ENCODE results near the gene ZNF180.
A peak's percentile ranks its signal among the peaks of the same experiment; 100 is the strongest.

The ZNF180 gene

GRCh38 chr19:44451687-44452086 lies 48.6 kb downstream of the ZNF180 start:
- Histone ChIP-seq H3K4me1 (ENCODE audit: control insufficient read depth, insufficient read depth, low read length) (no peaks in the 10 kb centered on the region), H3K27ac (ENCODE audit: extremely low read depth, low read depth, low read length) (no peak overlapping the region), H3K36me3 (ENCODE audit: control insufficient read depth in 2 of 2, insufficient read depth in 1 of 2, low read length in 2 of 2) (peaks cover 0 to 1% of the 10 kb centered on the region in 2 experiments; a peak in 1 of 3 replicates), H3K9me3 (ENCODE audit: control insufficient read depth, insufficient read depth, low read depth, low read length) (peaks cover 3% of the 10 kb centered on the region; the same call in 1 of the 2 replicates), H3K4me3 (ENCODE audit: low read depth, low read length) (no peak overlapping the region)
- POLR2A ChIA-PET: interaction anchor here (0.7 kb wide), 1 partner anchor 668 kb away, joined by 4 read pairs; no protein-coding TSS in a partner anchor
- TF ChIP-seq ZNF626 (tag by site-specific recombination; IDR thresholded peaks at IDR 0.05): no peak
- TF ChIP-seq ZIC2 (tag by site-specific recombination; IDR thresholded peaks at IDR 0.05): no peak
- TF ChIP-seq ZNF155 (tag by site-specific recombination; IDR thresholded peaks at IDR 0.05): no peak
- TF ChIP-seq CTCF (tag by site-specific recombination; IDR thresholded peaks at IDR 0.05): no peak
- no peak for TF ChIP-seq ZNF280C (tag by site-specific recombination; IDR thresholded peaks at IDR 0.05)
- TF ChIP-seq ZNF211 (tag by site-specific recombination; IDR thresholded peaks at IDR 0.05; ENCODE audit: low read depth): no peak
- TF ChIP-seq ZNF580 (tag by site-specific recombination; IDR thresholded peaks at IDR 0.05): no peak
- no peak for TF ChIP-seq ZNF585B (tag by site-specific recombination; IDR thresholded peaks at IDR 0.05)
- no peak for TF ChIP-seq ZSCAN30 (tag by site-specific recombination; IDR thresholded peaks at IDR 0.05)
- no peak for TF ChIP-seq ZEB2 (tag by site-specific recombination; IDR thresholded peaks at IDR 0.05)
- no peak for TF ChIP-seq ZBTB7A (tag by site-specific recombination; IDR thresholded peaks at IDR 0.05; ENCODE audit: low read depth)
- no peak for TF ChIP-seq ZFP69B (tag by site-specific recombination; IDR thresholded peaks at IDR 0.05)
- no peak for TF ChIP-seq HOXD13 (CRISPR knock-in tag; IDR thresholded peaks at IDR 0.05; ENCODE audit: borderline replicate concordance)
- no peak for TF ChIP-seq AEBP2 (tag by site-specific recombination; IDR thresholded peaks at IDR 0.05; ENCODE audit: borderline replicate concordance)
- CTCF ChIA-PET: interaction anchor here (0.7 to 1.2 kb wide), 2 partner anchors 87 to 581 kb away, joined by 3 read pairs; no protein-coding TSS in a partner anchor

GRCh38 chr19:44447916-44448674 lies 52.2 kb downstream of the ZNF180 start, which contains the start of gene ZNF229:
ZNF229 (minus strand) TSS chr19:44448472; CDS start chr19:44442847, 5,625 bp downstream.
- peaks cover 5 to 14% of the 10 kb centered on the region in 2 experiments; a peak in 2 of 3 replicates for H3K36me3 ChIP-seq (ENCODE audit: control insufficient read depth in 2 of 2, insufficient read depth in 1 of 2, low read length in 2 of 2)
- ChIA-PET POLR2A (no interaction called here), CTCF (no interaction called here)
- no peak within 1 kb of the TSS for H3K27ac ChIP-seq (ENCODE audit: extremely low read depth, low read depth, low read length)
- peak within 1 kb of the TSS; percentile 55 for H3K4me3 ChIP-seq (ENCODE audit: low read depth, low read length)
- peaks cover 3% of the 10 kb centered on the region for H3K9me3 ChIP-seq (ENCODE audit: control insufficient read depth, insufficient read depth, low read depth, low read length)
- no peaks in the 10 kb centered on the region for H3K4me1 ChIP-seq (ENCODE audit: control insufficient read depth, insufficient read depth, low read length)
- TF ChIP-seq ZNF707 (tag by site-specific recombination; IDR thresholded peaks at IDR 0.05) (no peak), RBAK (tag by site-specific recombination; IDR thresholded peaks at IDR 0.05) (no peak), ZNF404 (tag by site-specific recombination; IDR thresholded peaks at IDR 0.05) (no peak), ZNF488 (tag by site-specific recombination; IDR thresholded peaks at IDR 0.05) (no peak), ZNF248 (tag by site-specific recombination; IDR thresholded peaks at IDR 0.05) (no peak), ZNF843 (tag by site-specific recombination; IDR thresholded peaks at IDR 0.05) (no peak), ZNF48 (tag by site-specific recombination; IDR thresholded peaks at IDR 0.05) (no peak), ZNF138 (tag by site-specific recombination; IDR thresholded peaks at IDR 0.05; ENCODE audit: borderline replicate concordance) (no peak), ZBTB7A (tag by site-specific recombination; IDR thresholded peaks at IDR 0.05; ENCODE audit: low read depth) (no peak), ZNF266 (tag by site-specific recombination; IDR thresholded peaks at IDR 0.05; ENCODE audit: low read depth) (no peak), REST (tag by site-specific recombination; IDR thresholded peaks at IDR 0.05) (no peak), ZNF341 (tag by site-specific recombination; IDR thresholded peaks at IDR 0.05; ENCODE audit: low read depth) (no peak)
